ENCODE data around the gene NAA60. TPM values are rescaled to one million over a fixed set of nuclear protein-coding genes. Genes with fewer than 3 reads are reported as not detected.

Gene NAA60
- total and polyA plus RNA-seq, 9 donors, result 16.6 to 106 (median 40.8) TPM

DNA sequence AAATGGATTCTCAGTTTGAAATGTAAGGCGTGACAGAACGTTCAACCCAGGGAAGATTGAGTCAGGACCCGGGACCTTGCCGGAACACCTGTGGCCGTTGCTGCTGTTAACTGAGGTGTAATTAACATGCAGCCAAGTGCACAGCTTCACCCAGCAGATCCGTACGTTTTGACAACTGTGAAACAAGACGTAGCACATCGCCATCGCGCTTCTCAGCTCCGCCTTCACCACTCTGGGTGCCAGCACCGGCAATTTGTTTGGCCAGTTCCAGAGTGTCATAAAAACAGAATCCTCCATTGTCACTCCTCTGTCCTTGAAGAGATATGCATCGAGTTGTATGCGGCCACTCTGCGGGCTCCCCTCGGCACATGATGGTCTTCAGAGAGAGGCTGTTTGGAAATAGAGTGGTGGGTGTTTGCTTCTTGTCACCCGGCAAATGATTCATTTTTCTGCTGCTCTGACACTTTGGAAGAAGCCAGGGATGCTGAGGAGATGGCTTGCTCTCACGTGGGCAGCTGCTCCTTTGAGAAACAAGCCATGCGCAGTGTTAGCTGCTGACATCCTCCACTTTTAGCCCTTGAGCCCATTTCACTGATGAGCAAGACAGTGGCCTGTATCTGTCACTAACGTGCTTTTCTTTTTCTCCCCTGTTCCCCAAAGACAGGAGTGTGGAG, 22.6 kb downstream of the NAA60 start:
- Histone ChIP-seq H3K27me3 (no peaks in the 10 kb centered on the region), H3K27ac (no peak overlapping the region), H3K9me3 (no peaks in the 10 kb centered on the region), H3K4me3 (no peak overlapping the region), H3K4me1 (ENCODE audit: insufficient read depth) (peaks cover 7% of the 10 kb centered on the region), H3K36me3 (no peaks in the 10 kb centered on the region)
- intact Hi-C loops (cut with DNase I), result no loop called here
- DNase-seq, result no peak
- WGBS, 3 donors, result 83 to 85% (median 85%) methylated on average over 21 of the region's 21 CpGs
- TF ChIP-seq CTCF (IDR thresholded peaks at IDR 0.05) (no peak), EP300 (IDR thresholded peaks at IDR 0.05) (no peak), POLR2A (IDR thresholded peaks at IDR 0.05) (no peak)

DNA sequence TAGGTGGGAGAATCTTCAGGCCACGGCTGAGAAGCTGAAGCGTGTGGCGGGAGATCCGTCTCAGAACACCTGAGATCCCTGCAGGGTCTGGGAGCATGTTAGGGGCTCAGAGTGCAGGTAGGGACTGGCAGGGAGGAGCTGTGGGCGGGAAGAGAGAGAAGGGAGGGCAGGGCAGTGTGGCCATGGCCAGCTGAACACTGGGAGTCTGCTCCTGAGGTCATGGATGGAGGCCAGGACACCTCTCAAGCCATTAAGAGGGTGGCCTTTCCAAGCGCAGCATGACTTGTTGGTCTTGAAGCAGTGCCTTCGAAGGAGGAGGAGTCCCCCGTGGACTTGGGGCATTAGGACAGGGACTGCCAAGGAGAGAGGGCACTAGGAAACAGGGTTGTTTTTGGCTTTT, 23.7 kb downstream of the NAA60 start:
- H3K9me3 ChIP-seq, result no peaks in the 10 kb centered on the region
- no peak overlapping the region for H3K27ac ChIP-seq
- no peak for TF ChIP-seq POLR2A (IDR thresholded peaks at IDR 0.05)
- TF ChIP-seq CTCF (IDR thresholded peaks at IDR 0.05), result no peak
- no peak for TF ChIP-seq EP300 (IDR thresholded peaks at IDR 0.05)
- DNase-seq, result no peak
- H3K4me1 ChIP-seq (ENCODE audit: insufficient read depth), result peaks cover 4% of the 10 kb centered on the region
- H3K4me3 ChIP-seq, result no peak overlapping the region
- intact Hi-C loops (cut with DNase I), result no loop called here
- H3K27me3 ChIP-seq, result no peaks in the 10 kb centered on the region
- 93 to 95% (median 94%) methylated on average over 8 of the region's 8 CpGs for WGBS, 3 donors
- H3K36me3 ChIP-seq, result no peaks in the 10 kb centered on the region

- TF ChIP-seq EP300 (IDR thresholded peaks at IDR 0.05) (no peak), POLR2A (IDR thresholded peaks at IDR 0.05) (no peak), CTCF (IDR thresholded peaks at IDR 0.05) (no peak)
- Histone ChIP-seq H3K4me1 (ENCODE audit: insufficient read depth) (peaks cover 4% of the 10 kb centered on the region), H3K27me3 (no peaks in the 10 kb centered on the region), H3K9me3 (no peaks in the 10 kb centered on the region), H3K27ac (no peak overlapping the region), H3K36me3 (no peaks in the 10 kb centered on the region), H3K4me3 (no peak overlapping the region)
- WGBS, 3 donors, result 68 to 79% (median 70%) methylated on average over 4 of the region's 4 CpGs
- DNase-seq, result no peak
- intact Hi-C loops (cut with DNase I), result no loop called here
Measured at GRCh38 chr16:3467921-3468320, 24.4 kb downstream of the NAA60 start.

GRCh38 chr16:3468501-3468900, 25.0 kb downstream of the NAA60 start:
- no peak for DNase-seq
- peaks cover 4% of the 10 kb centered on the region for H3K4me1 ChIP-seq (ENCODE audit: insufficient read depth)

More at GRCh38 chr16:3468501-3468900, 25.0 kb downstream of the NAA60 start:
- intact Hi-C loops (cut with DNase I), result no loop called here
- no peaks in the 10 kb centered on the region for H3K36me3 ChIP-seq
- 51 to 58% (median 57%) methylated on average over 15 of the region's 15 CpGs for WGBS, 3 donors
- H3K4me3 ChIP-seq, result no peak overlapping the region
- H3K27me3 ChIP-seq, result no peaks in the 10 kb centered on the region
- TF ChIP-seq POLR2A (IDR thresholded peaks at IDR 0.05) (no peak), EP300 (IDR thresholded peaks at IDR 0.05) (no peak), CTCF (IDR thresholded peaks at IDR 0.05) (no peak)
- H3K27ac ChIP-seq, result no peak overlapping the region
- H3K9me3 ChIP-seq, result no peaks in the 10 kb centered on the region
